ENCODE results near the gene INTS13. TPM values are rescaled to one million over a fixed set of nuclear protein-coding genes. Genes with fewer than 3 reads are reported as not detected.

Gene INTS13
- total RNA-seq, 1 experiment from 2014 or later = 54.0 TPM

GRCh38 chr12:26878661-26879119, 59.1 kb downstream of the INTS13 start (continued):
- TF ChIP-seq MLX (CRISPR knock-in tag; IDR thresholded peaks at IDR 0.05) (no peak), ESRRA (CRISPR knock-in tag; IDR thresholded peaks at IDR 0.05; ENCODE audit: borderline replicate concordance) (no peak), E2F1 (CRISPR knock-in tag; IDR thresholded peaks at IDR 0.05) (no peak), ZNF532 (CRISPR knock-in tag; IDR thresholded peaks at IDR 0.05; ENCODE audit: borderline replicate concordance) (no peak)
- TF ChIP-seq, protein P1, sequence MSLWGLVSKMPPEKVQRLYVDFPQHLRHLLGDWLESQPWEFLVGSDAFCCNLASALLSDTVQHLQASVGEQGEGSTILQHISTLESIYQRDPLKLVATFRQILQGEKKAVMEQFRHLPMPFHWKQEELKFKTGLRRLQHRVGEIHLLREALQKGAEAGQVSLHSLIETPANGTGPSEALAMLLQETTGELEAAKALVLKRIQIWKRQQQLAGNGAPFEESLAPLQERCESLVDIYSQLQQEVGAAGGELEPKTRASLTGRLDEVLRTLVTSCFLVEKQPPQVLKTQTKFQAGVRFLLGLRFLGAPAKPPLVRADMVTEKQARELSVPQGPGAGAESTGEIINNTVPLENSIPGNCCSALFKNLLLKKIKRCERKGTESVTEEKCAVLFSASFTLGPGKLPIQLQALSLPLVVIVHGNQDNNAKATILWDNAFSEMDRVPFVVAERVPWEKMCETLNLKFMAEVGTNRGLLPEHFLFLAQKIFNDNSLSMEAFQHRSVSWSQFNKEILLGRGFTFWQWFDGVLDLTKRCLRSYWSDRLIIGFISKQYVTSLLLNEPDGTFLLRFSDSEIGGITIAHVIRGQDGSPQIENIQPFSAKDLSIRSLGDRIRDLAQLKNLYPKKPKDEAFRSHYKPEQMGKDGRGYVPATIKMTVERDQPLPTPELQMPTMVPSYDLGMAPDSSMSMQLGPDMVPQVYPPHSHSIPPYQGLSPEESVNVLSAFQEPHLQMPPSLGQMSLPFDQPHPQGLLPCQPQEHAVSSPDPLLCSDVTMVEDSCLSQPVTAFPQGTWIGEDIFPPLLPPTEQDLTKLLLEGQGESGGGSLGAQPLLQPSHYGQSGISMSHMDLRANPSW (CRISPR knock-in tag; conservative IDR thresholded peaks at IDR 0.05; ENCODE audit: low read depth) = no peak
- TF ChIP-seq, protein P2, sequence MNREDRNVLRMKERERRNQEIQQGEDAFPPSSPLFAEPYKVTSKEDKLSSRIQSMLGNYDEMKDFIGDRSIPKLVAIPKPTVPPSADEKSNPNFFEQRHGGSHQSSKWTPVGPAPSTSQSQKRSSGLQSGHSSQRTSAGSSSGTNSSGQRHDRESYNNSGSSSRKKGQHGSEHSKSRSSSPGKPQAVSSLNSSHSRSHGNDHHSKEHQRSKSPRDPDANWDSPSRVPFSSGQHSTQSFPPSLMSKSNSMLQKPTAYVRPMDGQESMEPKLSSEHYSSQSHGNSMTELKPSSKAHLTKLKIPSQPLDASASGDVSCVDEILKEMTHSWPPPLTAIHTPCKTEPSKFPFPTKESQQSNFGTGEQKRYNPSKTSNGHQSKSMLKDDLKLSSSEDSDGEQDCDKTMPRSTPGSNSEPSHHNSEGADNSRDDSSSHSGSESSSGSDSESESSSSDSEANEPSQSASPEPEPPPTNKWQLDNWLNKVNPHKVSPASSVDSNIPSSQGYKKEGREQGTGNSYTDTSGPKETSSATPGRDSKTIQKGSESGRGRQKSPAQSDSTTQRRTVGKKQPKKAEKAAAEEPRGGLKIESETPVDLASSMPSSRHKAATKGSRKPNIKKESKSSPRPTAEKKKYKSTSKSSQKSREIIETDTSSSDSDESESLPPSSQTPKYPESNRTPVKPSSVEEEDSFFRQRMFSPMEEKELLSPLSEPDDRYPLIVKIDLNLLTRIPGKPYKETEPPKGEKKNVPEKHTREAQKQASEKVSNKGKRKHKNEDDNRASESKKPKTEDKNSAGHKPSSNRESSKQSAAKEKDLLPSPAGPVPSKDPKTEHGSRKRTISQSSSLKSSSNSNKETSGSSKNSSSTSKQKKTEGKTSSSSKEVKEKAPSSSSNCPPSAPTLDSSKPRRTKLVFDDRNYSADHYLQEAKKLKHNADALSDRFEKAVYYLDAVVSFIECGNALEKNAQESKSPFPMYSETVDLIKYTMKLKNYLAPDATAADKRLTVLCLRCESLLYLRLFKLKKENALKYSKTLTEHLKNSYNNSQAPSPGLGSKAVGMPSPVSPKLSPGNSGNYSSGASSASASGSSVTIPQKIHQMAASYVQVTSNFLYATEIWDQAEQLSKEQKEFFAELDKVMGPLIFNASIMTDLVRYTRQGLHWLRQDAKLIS (CRISPR knock-in tag; IDR thresholded peaks at IDR 0.05; ENCODE audit: borderline replicate concordance) = no peak

GRCh38 chr12:26874501-26875296, 63.1 kb downstream of the INTS13 start:
- no peaks in the 10 kb centered on the region; the same call in 1 of the 2 replicates for H3K4me1 Mint-ChIP-seq
- H3K27me3 Mint-ChIP-seq (ENCODE audit: low read depth) = no peaks in the 10 kb centered on the region
- H3K36me3 Mint-ChIP-seq = no peaks in the 10 kb centered on the region
- ChIA-PET POLR2A (interaction anchor here (1.0 kb wide), 1 partner anchor 10 kb away, joined by 3 read pairs; no protein-coding TSS in a partner anchor), CTCF (interaction anchor here (2.7 kb wide), 1 partner anchor 11 kb away, joined by 12 read pairs; no protein-coding TSS in a partner anchor)
- H3K4me3 Mint-ChIP-seq = no peak overlapping the region
- DNase-seq (ENCODE audit: low spot score) (no peak), ATAC-seq (no peak)
- TF ChIP-seq TP53 (CRISPR knock-in tag; IDR thresholded peaks at IDR 0.05) = no peak
- TF ChIP-seq ESRRA (CRISPR knock-in tag; IDR thresholded peaks at IDR 0.05; ENCODE audit: borderline replicate concordance) = no peak
- TF ChIP-seq, protein P1 (CRISPR knock-in tag; conservative IDR thresholded peaks at IDR 0.05; ENCODE audit: low read depth) = no peak
- no peak for TF ChIP-seq GABPB1 (CRISPR knock-in tag; IDR thresholded peaks at IDR 0.05)
- no peak for TF ChIP-seq ERG (CRISPR knock-in tag; IDR thresholded peaks at IDR 0.05)
- H3K27ac Mint-ChIP-seq = no peak overlapping the region
- no peaks in the 10 kb centered on the region for H3K9me3 Mint-ChIP-seq

Data from WTC11 (cell line).